K562 (cell line): ENCODE data around the gene MBNL1. TPM values are rescaled to one million over a fixed set of nuclear protein-coding genes. Genes with fewer than 3 reads are reported as not detected.
A peak's percentile ranks its signal among the peaks of the same experiment; 100 is the strongest.

Experiments used
- ATAC-seq: fragments of 200-7000 bp; cut with Tn5 transposase; 3 replicates; pipeline ENCODE4 v1.9.1; 2020; ENCODE audit warnings: moderate library complexity
- BruUV-seq: library from RNA; stranded (reverse); fragments of 400-500 nt; replicated peaks from 2 replicates; lab custom pipeline; 2021; lab: Mats Ljungman, UMichigan
- CTCF ChIA-PET: fragments of 300-600 bp; formaldehyde crosslinking; extraction: SDS; loops from one replicate; lab custom pipeline; 2021; ENCODE audit warnings: low intra/inter-chr PET ratio; lab: Yijun Ruan, JAX
- POLR2A ChIA-PET: fragments of 300-600, 350-650 bp; sonication (Branson Sonifier 250); formaldehyde crosslinking; extraction: SDS; loops from one replicate; lab custom pipeline; 2021; ENCODE audit warnings: antibody characterized with exemption, inconsistent platforms; lab: Yijun Ruan, JAX
- DNase-seq, 4 experiments: peaks; one replicate each; pipeline versions ENCODE4 v3.0.0 to v3.0.0-alpha.2; 2011 to 2018; ENCODE audit warnings: low spot score in 3 of 4, mixed read lengths in 3 of 4; ENCODE audit errors: extremely low read depth in 1 of 4
- FAIRE-seq: peaks from 2 replicates; lab custom pipeline; 2011; peaks lifted over from hg19 to GRCh38; lab: Jason Lieb, UNC
- H2AFZ ChIP-seq: 2 replicates; pipeline ENCODE4 v1.6.0; 2011; ENCODE audit warnings: low read depth, low read length, control low read depth, inconsistent platforms
- H3K27ac ChIP-seq: fragments of 200-600 bp; 3 replicates; pipeline ENCODE4 v1.8.0; 2011; ENCODE audit warnings: low read depth, mild to moderate bottlenecking, control low read depth, inconsistent platforms, low read length, moderate library complexity, mixed read lengths; ENCODE audit errors: extremely low read depth
- H3K27me3 ChIP-seq, 2 experiments: fragments of 300-600 bp in 1 of 2; 2 replicates in 1 of 2; 3 replicates in 1 of 2; pipeline versions ENCODE4 v1.6.0 to v1.8.0; 2011; ENCODE audit warnings: inconsistent platforms in 2 of 2, low read length in 2 of 2, mild to moderate bottlenecking in 1 of 2, mixed read lengths in 1 of 2, moderate library complexity in 1 of 2; ENCODE audit not compliant: control insufficient read depth in 2 of 2, insufficient read depth in 2 of 2
- H3K36me3 ChIP-seq: fragments of 300-600 bp; 3 replicates; pipeline ENCODE4 v1.8.0; 2011; ENCODE audit warnings: mild to moderate bottlenecking, low read length, inconsistent platforms; ENCODE audit not compliant: control insufficient read depth, insufficient read depth
- H3K4me1 ChIP-seq, 2 experiments: fragments of 200-600 bp in 1 of 2; replicated peaks in 1 of 2; 2 replicates in 1 of 2; 3 replicates in 1 of 2; pipeline versions ENCODE4 v1.5.1 to v1.8.0; 2011; ENCODE audit warnings: inconsistent platforms in 2 of 2, low read length in 2 of 2, mild to moderate bottlenecking in 1 of 2, mixed read lengths in 1 of 2, moderate library complexity in 1 of 2; ENCODE audit not compliant: control insufficient read depth in 2 of 2, insufficient read depth in 2 of 2
- H3K4me2 ChIP-seq: 2 replicates; pipeline ENCODE4 v1.6.1; 2011; ENCODE audit warnings: low read length, control low read depth, inconsistent platforms, mixed read lengths; ENCODE audit not compliant: insufficient read depth
- H3K4me3 ChIP-seq: fragments of 200-600 bp; sonication (generic), shearing (Covaris generic); 2 replicates; pipeline ENCODE4 v1.5.1; 2016; ENCODE audit warnings: control low read depth, inconsistent platforms
- H3K79me2 ChIP-seq: fragments of 200-600 bp; 3 replicates; pipeline ENCODE4 v1.8.0; 2011; ENCODE audit warnings: low read length, inconsistent platforms; ENCODE audit not compliant: control insufficient read depth, insufficient read depth
- H3K9ac ChIP-seq, 2 experiments: 2 replicates each; pipeline versions ENCODE4 v1.6.0 to v1.6.1; 2011; ENCODE audit warnings: low read depth in 2 of 2, low read length in 2 of 2, control low read depth in 1 of 2, inconsistent platforms in 1 of 2, mild to moderate bottlenecking in 1 of 2, mixed read lengths in 1 of 2; ENCODE audit not compliant: insufficient read depth in 1 of 2
- H3K9me1 ChIP-seq: one replicate; pipeline ENCODE4 v1.6.0; 2011; ENCODE audit warnings: inconsistent platforms, mild to moderate bottlenecking, low read length, moderate library complexity; ENCODE audit not compliant: control insufficient read depth, insufficient read depth
- H3K9me3 ChIP-seq: replicated peaks from 2 replicates; pipeline ENCODE4 v1.5.1; 2011; ENCODE audit warnings: low read depth, low read length, inconsistent platforms; ENCODE audit not compliant: control insufficient read depth, insufficient read depth
- H4K20me1 ChIP-seq: replicated peaks from 2 replicates; pipeline ENCODE4 v1.6.1; 2011; ENCODE audit warnings: low read length, inconsistent platforms, mixed read lengths; ENCODE audit not compliant: control insufficient read depth, insufficient read depth
- ASH1L ChIP-seq: fragments of 450-650 bp; IDR thresholded peaks from 2 replicates; pipeline ENCODE4 v1.6.1; 2018; ENCODE audit warnings: borderline replicate concordance, mild to moderate bottlenecking, low read depth; ENCODE audit not compliant: partially characterized antibody
- BDP1 ChIP-seq: IDR thresholded peaks from 3 replicates; pipeline ENCODE4 v1.6.1; 2011; ENCODE audit not compliant: insufficient read length, insufficient read depth
- HDAC2 ChIP-seq: fragments of 450-650 bp; IDR thresholded peaks from 2 replicates; pipeline ENCODE4 v1.6.1; 2016; ENCODE audit warnings: mild to moderate bottlenecking
- HNRNPUL1 ChIP-seq: fragments of 200-400 bp; formaldehyde crosslinking; IDR thresholded peaks from 2 replicates; pipeline ENCODE4 v1.6.1; 2017; ENCODE audit warnings: low read length
- POLR2A ChIP-seq: fragments of 450-650 bp; conservative IDR thresholded peaks from 2 replicates; pipeline ENCODE4 v1.6.1; 2016
- RFX1 ChIP-seq: fragments of 450-650 bp; IDR thresholded peaks from 2 replicates; pipeline ENCODE4 v1.6.1; 2016; ENCODE audit warnings: mild to moderate bottlenecking, moderate library complexity
- STAG1 ChIP-seq: sonication (generic); formaldehyde crosslinking; IDR thresholded peaks from 2 replicates; pipeline ENCODE4 v1.5.0; 2020; ENCODE audit warnings: missing genetic modification reagents, borderline replicate concordance
- ZNF507 ChIP-seq: conservative IDR thresholded peaks from 2 replicates; pipeline ENCODE4 v1.6.1; 2017; ENCODE audit warnings: missing genetic modification characterization, missing compliant biosample characterization
- WGBS: fragments of 100-300 bp; shearing (Covaris generic); methylation state at CpG from one replicate; pipeline ENCODE4 v1.1.6; 2016; ENCODE audit warnings: low coverage, mixed read lengths; ENCODE audit not compliant: insufficient coverage; ENCODE audit errors: missing lambda C conversion rate; 5-methylcytosine and 5-hydroxymethylcytosine counted together
- in situ Hi-C: fragments of 300-500 bp; cut with MboI; formaldehyde crosslinking; loops from 4 replicates; pipeline ENCODE4 v1.15.0; 2018; ENCODE audit warnings: inconsistent platforms, mixed read lengths
- intact Hi-C: fragments of 100-400 bp; cut with micrococcal nuclease; formaldehyde crosslinking; loops from 2 replicates; pipeline ENCODE4 v1.14.2; 2022
- polyA plus RNA-seq, 8 experiments: library from polyadenylated mRNA; depleted of rRNA in 4 of 8; stranded (reverse) in 5 of 8; unstranded in 3 of 8; fragments of >200 nt; fragmentation: Nextera tagmentation in 2 of 8; fragmentation: Illumina TruSeq in 1 of 8; extraction: Ambion mirVana in 2 of 8; extraction: Trizol in 1 of 8; gene quantifications; 2 replicates each; pipeline versions ENCODE4 v1.2.1 to v1.2.3, GENCODE V29; 2011 to 2014; ENCODE audit warnings: inconsistent platforms in 1 of 8, missing spikeins in 1 of 8
- total RNA-seq, 7 experiments: library from RNA; depleted of rRNA in 6 of 7; stranded (reverse); fragments of >200 nt in 6 of 7; fragmentation: Illumina TruSeq in 2 of 7; extraction: Trizol in 2 of 7; gene quantifications; 2 replicates each; pipeline versions ENCODE4 v1.2.1 to v1.2.3, GENCODE V29; 2011 to 2021; ENCODE audit warnings: low replicate concordance in 1 of 7
- TF ChIP-seq, protein P1 (sequence below), 2 experiments: fragments of 450-650 bp; conservative IDR thresholded peaks; 2 replicates each; pipeline ENCODE4 v1.6.1; 2017; ENCODE audit warnings: mild to moderate bottlenecking in 2 of 2, moderate library complexity in 2 of 2
- TF ChIP-seq, protein P2 (sequence below): fragments of 450-650 bp; IDR thresholded peaks from 2 replicates; pipeline ENCODE4 v1.6.1; 2018; ENCODE audit warnings: mild to moderate bottlenecking, low read depth; ENCODE audit not compliant: partially characterized antibody
- TF ChIP-seq, protein P3 (sequence below): sonication (generic); formaldehyde crosslinking; IDR thresholded peaks from 2 replicates; pipeline ENCODE4 v1.8.0; 2022; ENCODE audit warnings: mild to moderate bottlenecking, missing genetic modification reagents

Gene MBNL1
- total and polyA plus RNA-seq, 9 of the 15 experiments (the other 6 are each of a cell fraction or from before 2014, with no cell fraction given) = 70.3 to 243 (median 220) TPM

DNA sequence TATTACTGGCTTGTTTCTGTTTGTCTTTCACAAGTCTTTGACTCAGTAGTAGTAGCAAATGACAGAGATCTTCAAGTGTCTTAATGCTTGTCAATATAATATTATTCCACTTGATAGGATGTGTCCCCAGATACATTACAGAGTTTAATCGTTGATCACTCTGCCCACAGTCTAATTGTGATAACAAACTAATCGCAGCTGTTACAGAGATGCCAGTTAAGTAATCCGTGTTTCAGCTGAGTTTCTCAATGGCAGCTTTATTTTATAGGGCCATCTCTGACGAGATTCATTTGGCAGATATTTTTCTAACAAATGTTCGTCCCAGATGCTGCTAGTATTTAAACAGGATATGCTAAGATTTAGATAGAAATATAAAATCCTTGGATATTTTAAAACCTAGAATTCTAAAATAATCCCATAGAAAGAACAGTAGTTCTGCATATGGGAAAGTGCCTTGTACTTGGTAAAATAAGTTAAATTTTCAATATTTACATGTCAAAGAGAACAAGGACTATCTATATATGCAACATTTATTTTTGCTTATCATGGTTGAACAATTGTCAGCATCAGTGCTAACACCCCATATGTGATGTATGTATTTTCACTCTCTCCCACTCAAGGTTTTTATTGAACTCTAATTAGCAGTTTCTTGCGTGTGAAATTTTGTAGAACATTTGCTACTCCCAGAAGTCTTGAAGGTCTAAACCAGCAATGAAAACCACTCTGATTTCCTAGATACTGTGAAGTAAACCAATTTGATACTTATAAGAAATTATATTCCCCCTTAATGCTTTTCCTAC, 185.5 kb downstream of the MBNL1 start:
- intact Hi-C loops = no loop called here
- H3K27ac ChIP-seq = no peak overlapping the region
- no peak overlapping the region for H2AFZ ChIP-seq
- H4K20me1 ChIP-seq = no peaks in the 10 kb centered on the region
- DNase-seq = no peak
- H3K4me3 ChIP-seq = no peak overlapping the region
- H3K36me3 ChIP-seq = peaks cover 91% of the 10 kb centered on the region
- peaks cover 4% of the 10 kb centered on the region for H3K9me1 ChIP-seq
- no peak for FAIRE-seq
- BruUV-seq = no TSS peak
- peaks cover 27% of the 10 kb centered on the region; the same call in 2 of the 3 replicates for H3K79me2 ChIP-seq
- no peaks in the 10 kb centered on the region for H3K4me1 ChIP-seq
- H3K9ac ChIP-seq = no peak overlapping the region
- POLR2A ChIA-PET = no interaction called here
- no peak for ATAC-seq
- no peaks in the 10 kb centered on the region for H3K27me3 ChIP-seq
- TF ChIP-seq, protein P1, sequence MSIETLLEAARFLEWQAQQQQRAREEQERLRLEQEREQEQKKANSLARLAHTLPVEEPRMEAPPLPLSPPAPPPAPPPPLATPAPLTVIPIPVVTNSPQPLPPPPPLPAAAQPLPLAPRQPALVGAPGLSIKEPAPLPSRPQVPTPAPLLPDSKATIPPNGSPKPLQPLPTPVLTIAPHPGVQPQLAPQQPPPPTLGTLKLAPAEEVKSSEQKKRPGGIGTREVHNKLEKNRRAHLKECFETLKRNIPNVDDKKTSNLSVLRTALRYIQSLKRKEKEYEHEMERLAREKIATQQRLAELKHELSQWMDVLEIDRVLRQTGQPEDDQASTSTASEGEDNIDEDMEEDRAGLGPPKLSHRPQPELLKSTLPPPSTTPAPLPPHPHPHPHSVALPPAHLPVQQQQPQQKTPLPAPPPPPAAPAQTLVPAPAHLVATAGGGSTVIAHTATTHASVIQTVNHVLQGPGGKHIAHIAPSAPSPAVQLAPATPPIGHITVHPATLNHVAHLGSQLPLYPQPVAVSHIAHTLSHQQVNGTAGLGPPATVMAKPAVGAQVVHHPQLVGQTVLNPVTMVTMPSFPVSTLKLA (conservative IDR thresholded peaks at IDR 0.05) = no peak
- TF ChIP-seq RFX1 = no peak
- 91% methylated on average over 6 of the region's 6 CpGs for WGBS
- in situ Hi-C loops = no loop called here
- no peak overlapping the region for H3K4me2 ChIP-seq
- H3K9me3 ChIP-seq = no peaks in the 10 kb centered on the region
- CTCF ChIA-PET = no interaction called here

DNA sequence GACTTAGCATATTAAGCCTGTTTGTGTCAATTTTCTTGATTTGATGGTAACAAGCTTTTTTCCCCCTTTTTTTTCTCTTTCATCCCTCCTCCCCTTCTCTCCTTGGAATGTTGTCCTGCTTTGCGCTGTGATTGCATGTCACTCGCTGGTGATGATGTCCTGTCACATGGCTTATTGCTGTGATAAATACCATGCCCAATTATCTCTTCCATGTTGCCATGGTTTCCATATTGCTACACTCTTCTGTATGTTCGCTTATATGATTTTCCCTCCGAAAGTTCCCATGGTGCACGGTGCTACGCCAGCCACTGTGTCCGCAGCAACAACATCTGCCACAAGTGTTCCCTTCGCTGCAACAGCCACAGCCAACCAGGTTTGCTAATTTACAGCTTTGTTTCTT, 187.3 kb downstream of the MBNL1 start:
- no TSS peak for BruUV-seq
- ATAC-seq = no peak
- peaks cover 18% of the 10 kb centered on the region; the same call in 2 of the 3 replicates for H3K79me2 ChIP-seq

More for the DNA sequence above, 187.3 kb downstream of the MBNL1 start:
- Histone ChIP-seq H2AFZ (no peak overlapping the region), H3K9ac (no peak overlapping the region), H3K9me3 (no peaks in the 10 kb centered on the region), H3K9me1 (peaks cover 4% of the 10 kb centered on the region), H3K27me3 (no peaks in the 10 kb centered on the region), H3K4me3 (no peak overlapping the region), H4K20me1 (no peaks in the 10 kb centered on the region), H3K4me1 (no peaks in the 10 kb centered on the region), H3K4me2 (no peak overlapping the region), H3K36me3 (peaks cover 89% of the 10 kb centered on the region), H3K27ac (no peak overlapping the region)
- TF ChIP-seq ASH1L (no peak), RFX1 (peak; percentile 65), ZNF507 (tag) (no peak), STAG1 (CRISPR knock-in tag) (no peak), HNRNPUL1 (no peak), BDP1 (no peak), POLR2A (0 out of 2 replicates have a peak, but pooled peaks have one; percentile 24), HDAC2 (no peak)
- TF ChIP-seq, protein P2, sequence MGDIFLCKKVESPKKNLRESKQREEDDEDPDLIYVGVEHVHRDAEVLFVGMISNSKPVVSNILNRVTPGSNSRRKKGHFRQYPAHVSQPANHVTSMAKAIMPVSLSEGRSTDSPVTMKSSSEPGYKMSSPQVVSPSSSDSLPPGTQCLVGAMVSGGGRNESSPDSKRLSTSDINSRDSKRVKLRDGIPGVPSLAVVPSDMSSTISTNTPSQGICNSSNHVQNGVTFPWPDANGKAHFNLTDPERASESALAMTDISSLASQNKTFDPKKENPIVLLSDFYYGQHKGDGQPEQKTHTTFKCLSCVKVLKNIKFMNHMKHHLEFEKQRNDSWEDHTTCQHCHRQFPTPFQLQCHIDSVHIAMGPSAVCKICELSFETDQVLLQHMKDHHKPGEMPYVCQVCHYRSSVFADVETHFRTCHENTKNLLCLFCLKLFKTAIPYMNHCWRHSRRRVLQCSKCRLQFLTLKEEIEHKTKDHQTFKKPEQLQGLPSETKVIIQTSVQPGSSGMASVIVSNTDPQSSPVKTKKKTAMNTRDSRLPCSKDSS = no peak
- TF ChIP-seq, protein P3, sequence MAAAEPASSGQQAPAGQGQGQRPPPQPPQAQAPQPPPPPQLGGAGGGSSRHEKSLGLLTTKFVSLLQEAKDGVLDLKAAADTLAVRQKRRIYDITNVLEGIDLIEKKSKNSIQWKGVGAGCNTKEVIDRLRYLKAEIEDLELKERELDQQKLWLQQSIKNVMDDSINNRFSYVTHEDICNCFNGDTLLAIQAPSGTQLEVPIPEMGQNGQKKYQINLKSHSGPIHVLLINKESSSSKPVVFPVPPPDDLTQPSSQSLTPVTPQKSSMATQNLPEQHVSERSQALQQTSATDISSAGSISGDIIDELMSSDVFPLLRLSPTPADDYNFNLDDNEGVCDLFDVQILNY (CRISPR knock-in tag) = no peak
- FAIRE-seq (no peak), DNase-seq (no peak)
- ChIA-PET POLR2A (no interaction called here), CTCF (no interaction called here)
- intact Hi-C loops = no loop called here
- in situ Hi-C loops = no loop called here
- 94% methylated on average over 8 of the region's 8 CpGs for WGBS
